ENCODE data around the gene SWT1. TPM values are rescaled to one million over a fixed set of nuclear protein-coding genes. Genes with fewer than 3 reads are reported as not detected.
A peak's percentile ranks its signal among the peaks of the same experiment; 100 is the strongest.
"Not testable (repeated sequence)": the region's sequence is repeated elsewhere in the genome, so short reads cannot be mapped to it uniquely, and the experiment has no call there.

The SWT1 gene
- total RNA-seq, 2 donors from 2014 or later = 4.1 to 6.7 TPM

GRCh38 chr1:185157599-185158412 lies 839 bp downstream of the SWT1 start:
- intact Hi-C loops (cut with DNase I, micrococcal nuclease) = loop anchor here in 1 of 2 donors (10.0 kb wide), 1 partner anchor 1217 kb away; the partner anchor contains the start of genes ODR4 and TPR
- peak; percentile 13 for ATAC-seq
- DNase-seq = no peak

- DNase-seq (no peak), ATAC-seq (no peak)
- intact Hi-C loops (cut with DNase I, micrococcal nuclease) = loop anchor here in 1 of 2 donors (10.0 kb wide), 1 partner anchor 1216 kb away; the partner anchor contains the start of genes ODR4 and TPR
These were observed 1.8 kb downstream of the SWT1 start for GRCh38 chr1:185158800-185159199.

GRCh38 chr1:185159966-185160365 lies 3.0 kb downstream of the SWT1 start:
- ATAC-seq (no peak), DNase-seq (no peak)
- intact Hi-C loops (cut with DNase I, micrococcal nuclease) = loop anchor here in 1 of 2 donors (10.0 kb wide), 1 partner anchor 1215 kb away; the partner anchor contains the start of genes ODR4 and TPR

- no peak for DNase-seq
- no peak for ATAC-seq
- intact Hi-C loops (cut with DNase I, micrococcal nuclease) = no loop called here
These were observed 5.5 kb downstream of the SWT1 start for GRCh38 chr1:185162491-185162890.

GRCh38 chr1:185166106-185166505 lies 9.1 kb downstream of the SWT1 start:
- DNase-seq (no peak), ATAC-seq (no peak)
- intact Hi-C loops (cut with DNase I, micrococcal nuclease) = no loop called here

GRCh38 chr1:185170291-185170848 lies 13.4 kb downstream of the SWT1 start:
- DNase-seq = peak in 1 of 2 donors; percentile 16
- intact Hi-C loops (cut with DNase I, micrococcal nuclease) = loop anchor here in 1 of 2 donors (10.0 kb wide), 1 partner anchor 176 kb away; no protein-coding TSS in a partner anchor
- ATAC-seq = peak; percentile 68

GRCh38 chr1:185193756-185194155 lies 36.8 kb downstream of the SWT1 start:
- DNase-seq = no peak
- ATAC-seq = no peak
- intact Hi-C loops (cut with DNase I, micrococcal nuclease) = no loop called here

- not testable (repeated sequence) for DNase-seq, ATAC-seq
These were observed 41.7 kb downstream of the SWT1 start for GRCh38 chr1:185198712-185199111.

GRCh38 chr1:185200889-185201288 lies 43.9 kb downstream of the SWT1 start:
- ATAC-seq (no peak), DNase-seq (no peak)
- intact Hi-C loops (cut with DNase I, micrococcal nuclease) = no loop called here

More at GRCh38 chr1:185198712-185199111, 41.7 kb downstream of the SWT1 start:
- intact Hi-C loops (cut with DNase I, micrococcal nuclease) = not testable (repeated sequence)

- no peak for ATAC-seq
- intact Hi-C loops (cut with DNase I, micrococcal nuclease) = no loop called here
- no peak for DNase-seq
These were observed 50.2 kb downstream of the SWT1 start for GRCh38 chr1:185207170-185207569.

- DNase-seq (no peak), ATAC-seq (no peak)
- intact Hi-C loops (cut with DNase I, micrococcal nuclease) = no loop called here
These were observed 51.1 kb downstream of the SWT1 start for GRCh38 chr1:185207980-185208602.

- ATAC-seq (no peak), DNase-seq (no peak)
- intact Hi-C loops (cut with DNase I, micrococcal nuclease) = no loop called here
These were observed 51.7 kb downstream of the SWT1 start for GRCh38 chr1:185208626-185209180.

GRCh38 chr1:185209357-185209756 lies 52.4 kb downstream of the SWT1 start:
- DNase-seq; ATAC-seq; intact Hi-C loops (cut with DNase I, micrococcal nuclease): not testable (repeated sequence)

GRCh38 chr1:185213091-185213490 lies 56.1 kb downstream of the SWT1 start:
- intact Hi-C loops (cut with DNase I, micrococcal nuclease) = no loop called here
- DNase-seq (no peak), ATAC-seq (no peak)

- DNase-seq (no peak), ATAC-seq (no peak)
- intact Hi-C loops (cut with DNase I, micrococcal nuclease) = no loop called here
These were observed 58.9 kb downstream of the SWT1 start for GRCh38 chr1:185215911-185216310.

GRCh38 chr1:185224132-185224531 lies 67.2 kb downstream of the SWT1 start:
- DNase-seq (no peak), ATAC-seq (no peak)
- intact Hi-C loops (cut with DNase I, micrococcal nuclease) = no loop called here

GRCh38 chr1:185227161-185227560 lies 70.2 kb downstream of the SWT1 start:
- intact Hi-C loops (cut with DNase I, micrococcal nuclease) = no loop called here
- DNase-seq (no peak), ATAC-seq (no peak)

GRCh38 chr1:185228979-185229378 lies 72.0 kb downstream of the SWT1 start:
- ATAC-seq (no peak), DNase-seq (no peak)
- intact Hi-C loops (cut with DNase I, micrococcal nuclease) = no loop called here

- ATAC-seq (no peak), DNase-seq (no peak)
- intact Hi-C loops (cut with DNase I, micrococcal nuclease) = no loop called here
These were observed 73.0 kb downstream of the SWT1 start for GRCh38 chr1:185229981-185230380.

Data from left colon (tissue), 2 donors.